Omental fat pad (tissue), 4 donors: Measurements from ENCODE around the gene OR7C1. TPM values are rescaled to one million over a fixed set of nuclear protein-coding genes. Genes with fewer than 3 reads are reported as not detected.
"Not testable (repeated sequence)": the region's sequence is repeated elsewhere in the genome, so short reads cannot be mapped to it uniquely, and the experiment has no call there.

Source experiments
- ATAC-seq: fragments of 150-250 bp; one replicate; pipeline ENCODE4 v1.9.1; 2016; ENCODE audit warnings: mild to moderate bottlenecking, moderate library complexity; ENCODE audit not compliant: low FRiP score
- DNase-seq: peaks from one replicate; pipeline ENCODE4 v3.0.0-alpha.2; 2019; ENCODE audit warnings: low spot score
- total RNA-seq, 4 donors: library from RNA; depleted of rRNA; stranded (reverse); fragments of >200 nt; gene quantifications; one replicate each; pipeline ENCODE4 v1.1.0, GENCODE V29; 2016
- TF ChIP-seq, protein P1 (sequence below), 3 donors: fragments of 450-650 bp; IDR thresholded peaks; one replicate each; pipeline ENCODE4 v1.5.1; 2016 to 2017; ENCODE audit warnings: antibody characterized with exemption in 3 of 3, mild to moderate bottlenecking in 3 of 3, moderate library complexity in 2 of 3

OR7C1 gene
- total RNA-seq, 4 donors from 2014 or later: not detected

GRCh38 chr19:14809272-14810057 is 25.5 kb downstream of the OR7C1 start:
- TF ChIP-seq, protein P1, sequence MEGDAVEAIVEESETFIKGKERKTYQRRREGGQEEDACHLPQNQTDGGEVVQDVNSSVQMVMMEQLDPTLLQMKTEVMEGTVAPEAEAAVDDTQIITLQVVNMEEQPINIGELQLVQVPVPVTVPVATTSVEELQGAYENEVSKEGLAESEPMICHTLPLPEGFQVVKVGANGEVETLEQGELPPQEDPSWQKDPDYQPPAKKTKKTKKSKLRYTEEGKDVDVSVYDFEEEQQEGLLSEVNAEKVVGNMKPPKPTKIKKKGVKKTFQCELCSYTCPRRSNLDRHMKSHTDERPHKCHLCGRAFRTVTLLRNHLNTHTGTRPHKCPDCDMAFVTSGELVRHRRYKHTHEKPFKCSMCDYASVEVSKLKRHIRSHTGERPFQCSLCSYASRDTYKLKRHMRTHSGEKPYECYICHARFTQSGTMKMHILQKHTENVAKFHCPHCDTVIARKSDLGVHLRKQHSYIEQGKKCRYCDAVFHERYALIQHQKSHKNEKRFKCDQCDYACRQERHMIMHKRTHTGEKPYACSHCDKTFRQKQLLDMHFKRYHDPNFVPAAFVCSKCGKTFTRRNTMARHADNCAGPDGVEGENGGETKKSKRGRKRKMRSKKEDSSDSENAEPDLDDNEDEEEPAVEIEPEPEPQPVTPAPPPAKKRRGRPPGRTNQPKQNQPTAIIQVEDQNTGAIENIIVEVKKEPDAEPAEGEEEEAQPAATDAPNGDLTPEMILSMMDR (IDR thresholded peaks at IDR 0.05): no peak
- no peak for ATAC-seq
- no peak for DNase-seq

- DNase-seq (no peak), ATAC-seq (no peak)
- TF ChIP-seq, protein P1 (IDR thresholded peaks at IDR 0.05): no peak
Measured at GRCh38 chr19:14804765-14805164, 30.2 kb downstream of the OR7C1 start.

GRCh38 chr19:14798760-14799159 is 36.2 kb downstream of the OR7C1 start:
- no peak for DNase-seq
- no peak for ATAC-seq
- TF ChIP-seq, protein P1 (IDR thresholded peaks at IDR 0.05): no peak

DNA sequence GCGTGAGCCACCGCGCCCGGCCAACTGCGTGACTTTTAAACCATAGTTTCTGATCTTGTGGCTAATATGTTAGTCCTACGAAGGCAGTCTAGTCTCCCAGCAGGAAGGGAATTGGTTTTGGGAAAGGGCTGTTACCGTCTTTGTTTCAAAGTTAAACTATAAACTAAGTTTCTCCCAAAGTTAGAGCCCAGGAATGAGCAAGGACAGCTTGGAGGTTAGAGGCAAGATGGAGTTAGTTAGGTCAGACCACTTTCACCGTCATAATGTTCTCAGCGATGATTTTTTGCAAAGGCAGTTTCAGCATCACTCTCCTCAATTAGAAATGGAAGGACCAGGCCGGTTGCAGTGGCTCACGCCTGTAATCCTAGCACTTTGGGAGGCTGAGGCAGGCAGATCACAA is 39.0 kb downstream of the OR7C1 start:
- ATAC-seq: no peak
- TF ChIP-seq, protein P1 (IDR thresholded peaks at IDR 0.05): no peak

GRCh38 chr19:14795078-14795721 is 39.8 kb downstream of the OR7C1 start:
- no peak for ATAC-seq
- TF ChIP-seq, protein P1 (IDR thresholded peaks at IDR 0.05): no peak
- no peak for DNase-seq

More for the DNA sequence above, 39.0 kb downstream of the OR7C1 start:
- DNase-seq: no peak

GRCh38 chr19:14792250-14792649 is 42.7 kb downstream of the OR7C1 start:
- ATAC-seq, DNase-seq: not testable (repeated sequence)

DNA sequence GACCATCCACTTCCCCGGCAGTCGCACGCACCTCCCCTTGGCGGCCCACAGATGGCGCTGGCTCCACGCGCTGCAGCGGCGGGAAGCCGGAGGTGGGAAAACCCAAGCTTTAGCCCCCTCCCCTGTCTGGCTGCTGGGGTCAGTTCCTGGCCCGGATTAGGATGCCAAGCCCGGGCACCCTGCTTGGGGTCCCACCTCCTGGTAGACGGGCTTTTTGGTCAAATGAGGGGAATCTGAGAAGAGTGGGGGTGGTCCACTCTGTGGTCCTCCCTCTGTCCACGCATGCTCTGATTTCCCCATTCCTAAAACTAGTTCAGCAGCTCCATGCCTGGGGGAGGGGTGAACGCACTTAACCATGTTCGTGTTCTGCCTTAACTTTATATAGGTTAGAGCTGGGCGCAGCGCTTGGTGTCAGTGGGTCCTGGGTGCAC is 48.5 kb downstream of the OR7C1 start:
- no peak for DNase-seq
- ATAC-seq: no peak
- TF ChIP-seq, protein P1 (IDR thresholded peaks at IDR 0.05): no peak

GRCh38 chr19:14785102-14785793 is 49.7 kb downstream of the OR7C1 start:
- peak; percentile 47 for ATAC-seq
- not testable (repeated sequence) for DNase-seq

DNA sequence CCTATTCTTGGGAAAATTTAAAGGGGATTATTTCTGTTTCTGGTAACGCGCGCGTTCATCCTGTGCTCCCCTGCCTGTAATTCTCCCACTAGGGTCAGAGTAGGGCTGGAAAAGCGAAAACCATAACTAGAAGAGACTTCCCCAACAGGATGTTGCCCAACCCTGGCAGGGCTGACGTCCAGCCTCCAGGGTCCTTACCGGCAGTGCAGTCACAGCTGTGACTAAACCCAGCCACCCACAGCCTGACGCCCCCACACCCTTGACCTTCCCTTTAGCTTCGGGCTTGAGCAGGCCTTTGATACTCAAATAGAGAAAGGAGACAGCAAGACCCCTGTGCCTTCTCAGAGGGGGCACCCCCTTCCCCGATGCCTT is 50.3 kb downstream of the OR7C1 start:
- DNase-seq: not testable (repeated sequence)

GRCh38 chr19:14783410-14783998 is 51.5 kb downstream of the OR7C1 start:
- DNase-seq, ATAC-seq: not testable (repeated sequence)

More for the DNA sequence above, 50.3 kb downstream of the OR7C1 start:
- ATAC-seq: peak; percentile 77
